Endothelial cell of umbilical vein (primary cell): ENCODE measurements around the gene MEGF11. TPM values are rescaled to one million over a fixed set of nuclear protein-coding genes. Genes with fewer than 3 reads are reported as not detected.

Experiments
- BruUV-seq: library from RNA; stranded (reverse); fragments of 400-500 nt; replicated peaks from 2 replicates; lab custom pipeline; 2021; lab: Mats Ljungman, UMichigan
- CTCF ChIA-PET: fragments of 300-600, 350-600 bp; sonication (Branson Sonifier 250); formaldehyde crosslinking; loops from one replicate; lab custom pipeline; 2021; ENCODE audit warnings: antibody characterized with exemption, inconsistent platforms; lab: Charles Lee
- POLR2A ChIA-PET: fragments of 300-600, 350-600 bp; sonication (Branson Sonifier 250); formaldehyde crosslinking; loops from one replicate; lab custom pipeline; 2021; ENCODE audit warnings: antibody characterized with exemption, inconsistent platforms; lab: Charles Lee
- DNase-seq: peaks from one replicate; pipeline ENCODE4 v3.0.0-alpha.2; 2011; ENCODE audit warnings: low read depth, low spot score
- FAIRE-seq: peaks from 2 replicates; lab custom pipeline; 2011; peaks lifted over from hg19 to GRCh38; lab: Jason Lieb, UNC
- H2AFZ ChIP-seq: 2 replicates; pipeline ENCODE4 v1.6.0; 2012; ENCODE audit warnings: low read depth, low read length, control low read depth, inconsistent platforms
- H3K27ac ChIP-seq: 2 replicates; pipeline ENCODE4 v1.5.1; 2011; ENCODE audit warnings: low read depth, mild to moderate bottlenecking, control low read depth, low read length, moderate library complexity; ENCODE audit not compliant: insufficient read depth
- H3K27me3 ChIP-seq, 2 experiments: 2 replicates each; pipeline versions ENCODE4 v1.6.0 to v1.6.1; 2011; ENCODE audit warnings: low read length in 2 of 2, mixed read lengths in 1 of 2; ENCODE audit not compliant: control insufficient read depth in 2 of 2, insufficient read depth in 2 of 2
- H3K36me3 ChIP-seq, 2 experiments: 2 replicates in 1 of 2; 3 replicates in 1 of 2; pipeline ENCODE4 v1.5.1; 2011; ENCODE audit warnings: low read length in 2 of 2, mild to moderate bottlenecking in 1 of 2, moderate library complexity in 1 of 2; ENCODE audit not compliant: control insufficient read depth in 2 of 2, insufficient read depth in 2 of 2; ENCODE audit errors: extremely low read depth in 1 of 2
- H3K4me1 ChIP-seq: 3 replicates; pipeline ENCODE4 v1.5.1; 2011; ENCODE audit warnings: mild to moderate bottlenecking, low read length; ENCODE audit not compliant: control insufficient read depth, insufficient read depth; ENCODE audit errors: extremely low read depth
- H3K4me2 ChIP-seq: 2 replicates; pipeline ENCODE4 v1.6.1; 2011; ENCODE audit warnings: low read length, control low read depth, mixed read lengths; ENCODE audit not compliant: insufficient read depth
- H3K4me3 ChIP-seq, 3 experiments: fragments of 200-600 bp in 1 of 3; sonication (generic), shearing (Covaris generic) in 1 of 3; replicated peaks in 1 of 3; 2 replicates each; pipeline ENCODE4 v1.5.1; 2011 to 2016; ENCODE audit warnings: control low read depth in 3 of 3, low read length in 3 of 3, mild to moderate bottlenecking in 2 of 3, inconsistent platforms in 1 of 3, low read depth in 1 of 3, moderate library complexity in 1 of 3; ENCODE audit not compliant: insufficient read depth in 1 of 3
- H3K79me2 ChIP-seq: 2 replicates; pipeline ENCODE4 v1.6.0; 2012; ENCODE audit warnings: low read length, inconsistent platforms; ENCODE audit not compliant: control insufficient read depth, insufficient read depth
- H3K9ac ChIP-seq: replicated peaks from 2 replicates; pipeline ENCODE3; 2011; ENCODE audit warnings: low read length, control low read depth; ENCODE audit not compliant: insufficient read depth; ENCODE audit errors: extremely low read depth
- H3K9me1 ChIP-seq: replicated peaks from 3 replicates; pipeline ENCODE4 v1.6.0; 2011; ENCODE audit warnings: mild to moderate bottlenecking, low read length; ENCODE audit not compliant: control insufficient read depth, insufficient read depth; ENCODE audit errors: extremely low read depth
- H3K9me3 ChIP-seq: replicated peaks from 2 replicates; pipeline ENCODE4 v1.5.1; 2012; ENCODE audit warnings: low read length, inconsistent platforms; ENCODE audit not compliant: control insufficient read depth, insufficient read depth
- H4K20me1 ChIP-seq: replicated peaks from 2 replicates; pipeline ENCODE3; 2011; ENCODE audit warnings: mild to moderate bottlenecking, low read length; ENCODE audit not compliant: control insufficient read depth, insufficient read depth; ENCODE audit errors: extremely low read depth
- CTCF ChIP-seq, 2 donors: IDR thresholded peaks; 1 replicate in 1 of 2; 2 replicates in 1 of 2; pipeline ENCODE4 v1.5.1; 2011; ENCODE audit warnings: low read length in 2 of 2, mild to moderate bottlenecking in 2 of 2, moderate library complexity in 2 of 2, control low read depth in 1 of 2, inconsistent platforms in 1 of 2, low read depth in 1 of 2; ENCODE audit not compliant: insufficient read depth in 1 of 2; ENCODE audit errors: extremely low read depth in 1 of 2
- EZH2 ChIP-seq: IDR thresholded peaks from 2 replicates; pipeline ENCODE4 v1.6.1; 2012; ENCODE audit warnings: borderline replicate concordance, low read depth, mild to moderate bottlenecking, moderate library complexity, low read length, inconsistent platforms; ENCODE audit not compliant: severe bottlenecking
- FOS ChIP-seq: IDR thresholded peaks from 2 replicates; pipeline ENCODE4 v1.6.1; 2011; ENCODE audit warnings: mild to moderate bottlenecking, low read length, moderate library complexity, borderline replicate concordance; ENCODE audit not compliant: insufficient read depth
- GATA2 ChIP-seq: IDR thresholded peaks from 2 replicates; pipeline ENCODE4 v1.7.0; 2011; ENCODE audit warnings: low read depth, mild to moderate bottlenecking, moderate library complexity, mixed read lengths, low read length; ENCODE audit not compliant: insufficient read length, insufficient read depth
- JUN ChIP-seq: IDR thresholded peaks from 2 replicates; pipeline ENCODE4 v1.6.1; 2011; ENCODE audit warnings: borderline replicate concordance, low read depth; ENCODE audit not compliant: insufficient read length, insufficient read depth
- MAX ChIP-seq: IDR thresholded peaks from 2 replicates; pipeline ENCODE4 v1.6.1; 2011; ENCODE audit not compliant: insufficient read depth, insufficient read length
- MYC ChIP-seq: IDR thresholded peaks from one replicate; pipeline ENCODE4 v1.6.1; 2011; ENCODE audit warnings: mild to moderate bottlenecking, low read depth, low read length
- POLR2A ChIP-seq: IDR thresholded peaks from 2 replicates; pipeline ENCODE4 v1.6.1; 2012; ENCODE audit warnings: low read depth, mild to moderate bottlenecking, control low read depth, low read length
- POLR2AphosphoS5 ChIP-seq: IDR thresholded peaks from 2 replicates; pipeline ENCODE4 v1.6.1; 2012; ENCODE audit warnings: low read depth, mild to moderate bottlenecking, control low read depth, low read length, moderate library complexity; ENCODE audit not compliant: insufficient read depth
- dilution Hi-C: fragments of 300-500 bp; cut with MboI; formaldehyde crosslinking; loops from one replicate; pipeline ENCODE4 v1.15.0; 2019; ENCODE audit warnings: low sequenced_read_pairs; ENCODE audit not compliant: extremely low pct_ligation_motif_present
- intact Hi-C: fragments of 100-400 bp; cut with micrococcal nuclease; formaldehyde crosslinking; loops from one replicate; pipeline ENCODE4 v1.10.0; 2022
- polyA plus RNA-seq, 4 experiments: library from polyadenylated mRNA; depleted of rRNA in 3 of 4; stranded (reverse) in 3 of 4; unstranded in 1 of 4; fragments of >200 nt; gene quantifications; 2 replicates each; pipeline versions ENCODE4 v1.2.1 to v1.2.3, GENCODE V29; 2011 to 2012; ENCODE audit warnings: missing spikeins in 1 of 4
- total RNA-seq: library from RNA; stranded (reverse); gene quantifications from 2 replicates; pipeline ENCODE4 v1.2.3, GENCODE V29; 2021

MEGF11 gene
- total and polyA plus RNA-seq, 2 donors (not counting 3 experiments of a cell fraction or from before 2014, with no cell fraction given) = not detected

- ChIA-PET CTCF (interaction anchor here (0.7 to 1.1 kb wide), 2 partner anchors 17 to 102 kb away, joined by 3 to 4 read pairs; no protein-coding TSS in a partner anchor), POLR2A (no interaction called here)
- no peaks in the 10 kb centered on the region for H4K20me1 ChIP-seq
- H3K4me3 ChIP-seq = no peak overlapping the region
- H3K27ac ChIP-seq = no peak overlapping the region
- H3K9ac ChIP-seq = no peak overlapping the region
- H3K4me2 ChIP-seq = no peak overlapping the region
- TF ChIP-seq FOS (peak; percentile 34), POLR2AphosphoS5 (no peak)
- no TSS peak for BruUV-seq
- peaks cover 3 to 14% of the 10 kb centered on the region in 2 experiments for H3K27me3 ChIP-seq
- H3K4me1 ChIP-seq = no peaks in the 10 kb centered on the region
- no peaks in the 10 kb centered on the region for H3K79me2 ChIP-seq
- DNase-seq (peak; percentile 55), FAIRE-seq (peak; percentile 85)
- no peak overlapping the region for H2AFZ ChIP-seq
- dilution Hi-C loops = no loop called here
- H3K9me3 ChIP-seq = no peaks in the 10 kb centered on the region
- H3K9me1 ChIP-seq = no peaks in the 10 kb centered on the region
- H3K36me3 ChIP-seq = no peaks in the 10 kb centered on the region
- intact Hi-C loops = no loop called here
These were observed 16.0 kb upstream of the MEGF11 start for GRCh38 chr15:66269326-66270090.

- TF ChIP-seq GATA2 (no peak), CTCF (IDR thresholded peaks at IDR 0.05; ENCODE audit: extremely low read depth in 1 of 2, insufficient read depth in 1 of 2, low read depth in 1 of 2, low read length in 2 of 2) (no peak), JUN (no peak), MYC (no peak), POLR2AphosphoS5 (no peak), EZH2 (no peak), POLR2A (no peak), FOS (no peak), MAX (no peak)
- dilution Hi-C loops (no loop called here), intact Hi-C loops (no loop called here)
- ChIA-PET POLR2A (no interaction called here), CTCF (interaction anchor here (1.1 kb wide), 1 partner anchor 22 kb away, joined by 4 read pairs; no protein-coding TSS in a partner anchor)
- Histone ChIP-seq H2AFZ (no peak overlapping the region), H3K9me1 (no peaks in the 10 kb centered on the region), H3K27ac (no peak overlapping the region), H3K9me3 (no peaks in the 10 kb centered on the region), H3K4me2 (no peak overlapping the region), H3K36me3 (no peaks in the 10 kb centered on the region), H3K27me3 (peaks cover 14 to 33% of the 10 kb centered on the region in 2 experiments), H3K79me2 (no peaks in the 10 kb centered on the region), H4K20me1 (no peaks in the 10 kb centered on the region), H3K4me1 (no peaks in the 10 kb centered on the region), H3K9ac (no peak overlapping the region), H3K4me3 (no peak overlapping the region)
- DNase-seq (no peak), FAIRE-seq (no peak)
- no TSS peak for BruUV-seq
These were observed 11.4 kb upstream of the MEGF11 start for GRCh38 chr15:66264859-66265513.
